Measurements from ENCODE around the gene INO80C. TPM values are rescaled to one million over a fixed set of nuclear protein-coding genes. Genes with fewer than 3 reads are reported as not detected.

The INO80C gene
- total RNA-seq, 4 donors from 2014 or later: 2.8 to 11.9 (median 7.4) TPM

GRCh38 chr18:35418610-35419009 is 79.2 kb downstream of the INO80C start:
- TF ChIP-seq, protein P1, sequence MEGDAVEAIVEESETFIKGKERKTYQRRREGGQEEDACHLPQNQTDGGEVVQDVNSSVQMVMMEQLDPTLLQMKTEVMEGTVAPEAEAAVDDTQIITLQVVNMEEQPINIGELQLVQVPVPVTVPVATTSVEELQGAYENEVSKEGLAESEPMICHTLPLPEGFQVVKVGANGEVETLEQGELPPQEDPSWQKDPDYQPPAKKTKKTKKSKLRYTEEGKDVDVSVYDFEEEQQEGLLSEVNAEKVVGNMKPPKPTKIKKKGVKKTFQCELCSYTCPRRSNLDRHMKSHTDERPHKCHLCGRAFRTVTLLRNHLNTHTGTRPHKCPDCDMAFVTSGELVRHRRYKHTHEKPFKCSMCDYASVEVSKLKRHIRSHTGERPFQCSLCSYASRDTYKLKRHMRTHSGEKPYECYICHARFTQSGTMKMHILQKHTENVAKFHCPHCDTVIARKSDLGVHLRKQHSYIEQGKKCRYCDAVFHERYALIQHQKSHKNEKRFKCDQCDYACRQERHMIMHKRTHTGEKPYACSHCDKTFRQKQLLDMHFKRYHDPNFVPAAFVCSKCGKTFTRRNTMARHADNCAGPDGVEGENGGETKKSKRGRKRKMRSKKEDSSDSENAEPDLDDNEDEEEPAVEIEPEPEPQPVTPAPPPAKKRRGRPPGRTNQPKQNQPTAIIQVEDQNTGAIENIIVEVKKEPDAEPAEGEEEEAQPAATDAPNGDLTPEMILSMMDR (IDR thresholded peaks at IDR 0.05; ENCODE audit: low read depth): no peak

Small RNA genes lying within 50 kb of the gene (small RNA-seq; reads per million reads assigned to genes)
- not detected for gene AC007998.5

Other genes with a start within 250 kb of the INO80C start
- gene ZSCAN30, start 207.7 kb downstream of the INO80C start, total RNA-seq: 10 to 100 TPM; 17.7 to 20.1 (median 19.0) TPM
- 10 to 100 TPM; 30.9 to 44.5 (median 35.6) TPM for gene ZNF24, start 153.5 kb downstream of the INO80C start, total RNA-seq
- 1 to 10 TPM; 1.5 to 4.2 (median 2.5) TPM for gene ZNF396, start 120.6 kb downstream of the INO80C start, total RNA-seq
- 10 to 100 TPM; 40.3 to 61.5 (median 47.7) TPM for gene GALNT1, start 83.8 kb upstream of the INO80C start, total RNA-seq

Data from subcutaneous adipose tissue (tissue), 4 donors.